ENCODE results near the gene MYO9A.

DNA sequence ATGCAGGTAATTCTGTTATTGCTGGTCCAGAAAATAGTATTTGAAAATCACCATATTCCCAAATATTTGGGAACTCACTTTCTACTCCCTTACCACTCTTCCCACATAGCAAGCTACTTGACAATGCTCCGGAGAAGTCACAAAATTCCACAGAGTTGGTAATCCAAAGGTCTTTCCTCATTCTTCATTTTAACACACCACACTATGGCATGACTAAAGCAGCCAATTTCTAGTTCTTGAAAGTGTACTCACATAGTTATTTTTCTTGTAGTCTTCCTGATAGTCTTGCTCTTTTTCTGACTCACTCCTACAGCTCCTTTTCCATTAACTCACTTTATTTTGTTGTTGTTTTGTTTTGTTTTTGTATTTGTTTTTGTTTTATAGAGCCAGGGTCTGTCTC lies 67.2 kb downstream of the MYO9A start:
- TF ChIP-seq, protein P1, sequence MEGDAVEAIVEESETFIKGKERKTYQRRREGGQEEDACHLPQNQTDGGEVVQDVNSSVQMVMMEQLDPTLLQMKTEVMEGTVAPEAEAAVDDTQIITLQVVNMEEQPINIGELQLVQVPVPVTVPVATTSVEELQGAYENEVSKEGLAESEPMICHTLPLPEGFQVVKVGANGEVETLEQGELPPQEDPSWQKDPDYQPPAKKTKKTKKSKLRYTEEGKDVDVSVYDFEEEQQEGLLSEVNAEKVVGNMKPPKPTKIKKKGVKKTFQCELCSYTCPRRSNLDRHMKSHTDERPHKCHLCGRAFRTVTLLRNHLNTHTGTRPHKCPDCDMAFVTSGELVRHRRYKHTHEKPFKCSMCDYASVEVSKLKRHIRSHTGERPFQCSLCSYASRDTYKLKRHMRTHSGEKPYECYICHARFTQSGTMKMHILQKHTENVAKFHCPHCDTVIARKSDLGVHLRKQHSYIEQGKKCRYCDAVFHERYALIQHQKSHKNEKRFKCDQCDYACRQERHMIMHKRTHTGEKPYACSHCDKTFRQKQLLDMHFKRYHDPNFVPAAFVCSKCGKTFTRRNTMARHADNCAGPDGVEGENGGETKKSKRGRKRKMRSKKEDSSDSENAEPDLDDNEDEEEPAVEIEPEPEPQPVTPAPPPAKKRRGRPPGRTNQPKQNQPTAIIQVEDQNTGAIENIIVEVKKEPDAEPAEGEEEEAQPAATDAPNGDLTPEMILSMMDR (IDR thresholded peaks at IDR 0.05), result no peak
- TF ChIP-seq EP300 (IDR thresholded peaks at IDR 0.05), result no peak
- no peak for TF ChIP-seq POLR2A (IDR thresholded peaks at IDR 0.05)
